Measurements from ENCODE around the gene GDAP1L1. TPM values are rescaled to one million over a fixed set of nuclear protein-coding genes. Genes with fewer than 3 reads are reported as not detected.

Gene GDAP1L1
- total and polyA plus RNA-seq, 4 donors, result not detected

GRCh38 chr20:44302026-44302669, 55.0 kb downstream of the GDAP1L1 start:
- Histone ChIP-seq H3K4me3 (ENCODE audit: low read depth in 1 of 3, low read length in 3 of 3) (no peak overlapping the region), H3K36me3 (ENCODE audit: control insufficient read depth in 4 of 4, insufficient read depth in 3 of 4, low read depth in 1 of 4, low read length in 3 of 4) (peaks cover 0 to 4% (median 3%) of the 10 kb centered on the region in 4 donors), H3K9ac (ENCODE audit: low read depth in 1 of 2, low read length in 2 of 2) (no peak overlapping the region), H3K27ac (ENCODE audit: low read depth in 1 of 2, low read length in 2 of 2) (no peak overlapping the region), H3K9me3 (ENCODE audit: control insufficient read depth in 4 of 4, low read length in 3 of 4) (no peaks in the 10 kb centered on the region), H3K27me3 (ENCODE audit: control insufficient read depth in 4 of 4, insufficient read depth in 4 of 4, low read length in 3 of 4) (no peaks in the 10 kb centered on the region), H3K4me1 (ENCODE audit: control insufficient read depth in 4 of 4, insufficient read depth in 4 of 4, low read length in 3 of 4) (peaks cover 0 to 4% (median 0%) of the 10 kb centered on the region in 4 donors)
- TF ChIP-seq REST (IDR thresholded peaks at IDR 0.05) (no peak), ZBTB33 (IDR thresholded peaks at IDR 0.05) (no peak), HNF4A (conservative IDR thresholded peaks at IDR 0.05) (peak; percentile 78 to 80), NR2F2 (IDR thresholded peaks at IDR 0.05) (no peak), RAD21 (IDR thresholded peaks at IDR 0.05) (no peak), JUND (IDR thresholded peaks at IDR 0.05) (peak; percentile 64 to 66), FOXA2 (IDR thresholded peaks at IDR 0.05) (no peak), SP1 (IDR thresholded peaks at IDR 0.05) (peak; percentile 40), GABPA (IDR thresholded peaks at IDR 0.05 in 1 of 2, conservative IDR thresholded peaks at IDR 0.05 in 1 of 2) (no peak), HNF4G (IDR thresholded peaks at IDR 0.05) (peak; percentile 34)
- DNase-seq (ENCODE audit: low spot score), result no peak
- WGBS, result 37% methylated on average over 5 of the region's 5 CpGs

- WGBS, result 82% methylated on average over 8 of the region's 8 CpGs
Measured at GRCh38 chr20:44302736-44303135, 55.6 kb downstream of the GDAP1L1 start.

More at GRCh38 chr20:44302736-44303135, 55.6 kb downstream of the GDAP1L1 start:
- H3K27me3 ChIP-seq (ENCODE audit: control insufficient read depth in 4 of 4, insufficient read depth in 4 of 4, low read length in 3 of 4), result no peaks in the 10 kb centered on the region
- no peak overlapping the region for H3K9ac ChIP-seq (ENCODE audit: low read depth in 1 of 2, low read length in 2 of 2)
- no peak for TF ChIP-seq ZBTB33 (IDR thresholded peaks at IDR 0.05)
- TF ChIP-seq ATF3 (IDR thresholded peaks at IDR 0.05), result no peak
- TF ChIP-seq EGR1 (IDR thresholded peaks at IDR 0.05; ENCODE audit: low read depth in 2 of 2), result no peak
- TF ChIP-seq TAF1 (conservative IDR thresholded peaks at IDR 0.05), result no peak
- TF ChIP-seq REST (IDR thresholded peaks at IDR 0.05), result no peak
- no peak for TF ChIP-seq FOXA2 (IDR thresholded peaks at IDR 0.05)
- no peak for DNase-seq (ENCODE audit: low spot score)
- H3K9me3 ChIP-seq (ENCODE audit: control insufficient read depth in 4 of 4, low read length in 3 of 4), result no peaks in the 10 kb centered on the region
- H3K27ac ChIP-seq (ENCODE audit: low read depth in 1 of 2, low read length in 2 of 2), result no peak overlapping the region
- H3K36me3 ChIP-seq (ENCODE audit: control insufficient read depth in 4 of 4, insufficient read depth in 3 of 4, low read depth in 1 of 4, low read length in 3 of 4), result peaks cover 0 to 4% (median 3%) of the 10 kb centered on the region in 4 donors
- H3K4me3 ChIP-seq (ENCODE audit: low read depth in 1 of 3, low read length in 3 of 3), result no peak overlapping the region
- H3K4me1 ChIP-seq (ENCODE audit: control insufficient read depth in 4 of 4, insufficient read depth in 4 of 4, low read length in 3 of 4), result peaks cover 0 to 4% (median 0%) of the 10 kb centered on the region in 4 donors
